Parathyroid adenoma (tissue), 2 donors: ENCODE data around the gene MZF1.

Experiments
- H2AFZ ChIP-seq: fragments of 300-600 bp; sonication (generic); one replicate; pipeline ENCODE4 v1.7.0; 2017; ENCODE audit warnings: antibody characterized with exemption, mild to moderate bottlenecking
- H3K27ac ChIP-seq: fragments of 300-600 bp; sonication (generic); one replicate; pipeline ENCODE4 v1.7.0; 2017
- H3K27me3 ChIP-seq: fragments of 300-600 bp; sonication (generic); one replicate; pipeline ENCODE4 v1.7.0; 2017; ENCODE audit warnings: low read length; ENCODE audit not compliant: control insufficient read depth, insufficient read depth
- H3K36me3 ChIP-seq: fragments of 300-600 bp; sonication (generic); one replicate; pipeline ENCODE4 v1.7.0; 2017; ENCODE audit warnings: low read length; ENCODE audit not compliant: control insufficient read depth, insufficient read depth
- H3K4me1 ChIP-seq: fragments of 300-600 bp; sonication (generic); one replicate; pipeline ENCODE4 v1.7.0; 2017; ENCODE audit warnings: control low read depth
- H3K4me2 ChIP-seq: fragments of 300-600 bp; sonication (generic); one replicate; pipeline ENCODE4 v1.7.0; 2017; ENCODE audit warnings: low read length
- H3K4me3 ChIP-seq: fragments of 300-600 bp; sonication (generic); one replicate; pipeline ENCODE4 v1.7.0; 2017; ENCODE audit warnings: low read depth, low read length
- H3K79me2 ChIP-seq: fragments of 300-600 bp; sonication (generic); one replicate; pipeline ENCODE4 v1.7.0; 2017; ENCODE audit warnings: control low read depth
- H3K9ac ChIP-seq: fragments of 300-600 bp; sonication (generic); one replicate; pipeline ENCODE4 v1.7.0; 2017; ENCODE audit warnings: mild to moderate bottlenecking
- H3K9me3 ChIP-seq: fragments of 300-600 bp; sonication (generic); one replicate; pipeline ENCODE4 v1.7.0; 2017; ENCODE audit warnings: low read length; ENCODE audit not compliant: control insufficient read depth
- CTCF ChIP-seq: fragments of 300-600 bp; sonication (generic); IDR thresholded peaks from one replicate; pipeline ENCODE4 v1.7.0; 2017; ENCODE audit warnings: antibody characterized with exemption, mild to moderate bottlenecking
- donor health status: primary hyperparathyroidism.

Gene MZF1

DNA sequence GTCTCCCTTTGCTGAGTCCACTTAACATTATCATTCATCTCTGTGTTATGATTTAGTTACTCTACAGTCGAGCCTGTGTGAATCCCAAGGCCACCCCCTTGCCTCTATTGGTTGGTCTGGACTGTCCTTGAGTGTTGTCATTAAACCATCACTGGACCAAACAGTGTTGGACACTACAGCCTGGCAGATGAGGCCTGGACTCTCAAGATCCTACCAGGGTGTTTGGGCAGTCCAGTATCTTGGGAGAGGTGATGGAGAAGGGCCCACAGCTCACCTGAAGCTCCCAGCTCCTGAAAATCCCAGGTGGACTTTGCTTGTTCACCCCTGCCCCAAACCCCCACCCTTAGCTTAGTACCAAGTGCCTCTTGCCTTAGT, 22.0 kb downstream of the MZF1 start:
- Histone ChIP-seq H3K4me2 (no peak overlapping the region), H3K4me3 (no peak overlapping the region), H3K36me3 (no peaks in the 10 kb centered on the region), H3K9me3 (no peaks in the 10 kb centered on the region), H3K9ac (no peak overlapping the region), H3K4me1 (peaks cover 24% of the 10 kb centered on the region), H3K27me3 (no peaks in the 10 kb centered on the region), H2AFZ (no peak overlapping the region), H3K27ac (no peak overlapping the region), H3K79me2 (peaks cover 45% of the 10 kb centered on the region)
- TF ChIP-seq CTCF, result no peak

DNA sequence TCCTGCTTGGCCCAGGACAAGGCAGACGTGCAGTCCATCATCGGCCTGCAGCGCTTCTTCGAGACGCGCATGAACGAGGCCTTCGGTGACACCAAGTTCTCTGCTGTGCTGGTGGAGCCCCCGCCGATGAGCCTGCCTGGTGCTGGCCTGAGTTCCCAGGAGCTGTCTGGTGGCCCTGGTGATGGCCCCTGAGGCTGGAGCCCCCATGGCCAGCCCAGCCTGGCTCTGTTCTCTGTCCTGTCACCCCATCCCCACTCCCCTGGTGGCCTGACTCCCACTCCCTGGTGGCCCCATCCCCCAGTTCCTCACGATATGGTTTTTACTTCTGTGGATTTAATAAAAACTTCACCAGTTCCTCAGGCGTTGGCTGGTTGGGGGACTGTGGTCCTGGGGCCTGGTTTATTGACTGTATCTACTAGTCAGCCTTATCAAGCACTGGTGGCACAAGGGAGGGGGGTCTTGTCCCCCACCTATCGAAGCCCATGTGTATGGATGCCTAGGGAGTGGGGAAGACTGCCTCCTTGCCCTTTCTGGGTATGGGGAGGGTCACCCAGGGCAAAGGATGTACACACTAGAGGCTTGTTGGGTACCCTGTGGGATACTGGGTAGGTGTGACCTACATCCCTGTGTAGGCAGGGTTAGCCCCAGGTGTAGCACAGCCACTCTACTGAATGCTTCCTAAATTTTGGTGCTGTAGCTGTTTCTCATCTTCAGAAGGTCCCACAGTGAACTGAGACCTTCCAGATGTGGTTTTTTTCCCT, 22.6 kb downstream of the MZF1 start:
- H3K79me2 ChIP-seq, result peaks cover 45% of the 10 kb centered on the region
- H3K9ac ChIP-seq, result no peak overlapping the region
- no peak overlapping the region for H3K4me2 ChIP-seq
- no peak overlapping the region for H3K27ac ChIP-seq
- no peaks in the 10 kb centered on the region for H3K36me3 ChIP-seq
- no peaks in the 10 kb centered on the region for H3K27me3 ChIP-seq
- no peak for TF ChIP-seq CTCF
- H2AFZ ChIP-seq, result no peak overlapping the region
- H3K9me3 ChIP-seq, result no peaks in the 10 kb centered on the region
- H3K4me3 ChIP-seq, result no peak overlapping the region
- peaks cover 27% of the 10 kb centered on the region for H3K4me1 ChIP-seq

DNA sequence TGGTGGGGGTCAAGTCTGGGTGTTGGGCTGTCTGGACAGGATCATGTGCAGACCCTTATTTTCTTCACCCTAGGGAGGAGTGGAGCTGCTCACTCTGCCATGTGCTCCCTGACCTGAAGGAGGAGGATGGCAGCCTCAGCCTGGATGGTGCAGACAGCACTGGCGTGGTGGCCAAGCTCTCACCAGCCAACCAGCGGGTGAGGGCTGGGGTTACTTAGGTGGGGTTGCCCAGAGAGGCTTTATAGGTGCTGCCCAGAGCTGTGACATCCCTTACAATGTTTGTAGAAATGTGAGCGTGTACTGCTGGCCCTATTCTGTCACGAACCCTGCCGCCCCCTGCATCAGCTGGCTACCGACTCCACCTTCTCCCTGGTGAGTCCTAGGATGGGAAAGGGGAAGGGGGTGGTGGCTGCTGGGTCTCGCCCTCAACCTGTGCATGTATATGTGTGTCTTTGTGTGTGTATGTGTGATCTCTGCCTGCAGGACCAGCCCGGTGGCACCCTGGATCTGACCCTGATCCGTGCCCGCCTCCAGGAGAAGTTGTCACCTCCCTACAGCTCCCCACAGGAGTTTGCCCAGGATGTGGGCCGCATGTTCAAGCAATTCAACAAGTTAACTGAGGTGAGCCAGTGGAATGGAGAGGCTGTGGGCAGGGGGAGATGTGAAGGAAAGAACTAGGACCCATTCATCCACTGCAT, 23.3 kb downstream of the MZF1 start:
- Histone ChIP-seq H3K27me3 (no peaks in the 10 kb centered on the region), H3K4me3 (no peak overlapping the region), H3K36me3 (no peaks in the 10 kb centered on the region), H3K79me2 (peaks cover 48% of the 10 kb centered on the region), H3K9me3 (no peaks in the 10 kb centered on the region), H3K9ac (no peak overlapping the region), H3K27ac (no peak overlapping the region), H3K4me1 (peaks cover 24% of the 10 kb centered on the region), H2AFZ (no peak overlapping the region), H3K4me2 (no peak overlapping the region)
- TF ChIP-seq CTCF, result no peak

GRCh38 chr19:58548859-58549663, 24.1 kb downstream of the MZF1 start:
- no peak overlapping the region for H3K27ac ChIP-seq
- H2AFZ ChIP-seq, result no peak overlapping the region
- TF ChIP-seq CTCF, result no peak
- no peak overlapping the region for H3K9ac ChIP-seq
- H3K4me2 ChIP-seq, result no peak overlapping the region
- H3K27me3 ChIP-seq, result no peaks in the 10 kb centered on the region
- H3K4me3 ChIP-seq, result no peak overlapping the region
- H3K79me2 ChIP-seq, result peaks cover 43% of the 10 kb centered on the region
- no peaks in the 10 kb centered on the region for H3K9me3 ChIP-seq
- no peaks in the 10 kb centered on the region for H3K36me3 ChIP-seq
- peaks cover 24% of the 10 kb centered on the region for H3K4me1 ChIP-seq
